GM21447 (cell line): ENCODE data around the gene CHAF1A.

Source experiments
- ATAC-seq: cut with Tn5 transposase; IDR thresholded peaks from one replicate; pipeline ENCODE4 v1.9.1; 2021; ENCODE audit not compliant: unreplicated experiment

CHAF1A gene

DNA sequence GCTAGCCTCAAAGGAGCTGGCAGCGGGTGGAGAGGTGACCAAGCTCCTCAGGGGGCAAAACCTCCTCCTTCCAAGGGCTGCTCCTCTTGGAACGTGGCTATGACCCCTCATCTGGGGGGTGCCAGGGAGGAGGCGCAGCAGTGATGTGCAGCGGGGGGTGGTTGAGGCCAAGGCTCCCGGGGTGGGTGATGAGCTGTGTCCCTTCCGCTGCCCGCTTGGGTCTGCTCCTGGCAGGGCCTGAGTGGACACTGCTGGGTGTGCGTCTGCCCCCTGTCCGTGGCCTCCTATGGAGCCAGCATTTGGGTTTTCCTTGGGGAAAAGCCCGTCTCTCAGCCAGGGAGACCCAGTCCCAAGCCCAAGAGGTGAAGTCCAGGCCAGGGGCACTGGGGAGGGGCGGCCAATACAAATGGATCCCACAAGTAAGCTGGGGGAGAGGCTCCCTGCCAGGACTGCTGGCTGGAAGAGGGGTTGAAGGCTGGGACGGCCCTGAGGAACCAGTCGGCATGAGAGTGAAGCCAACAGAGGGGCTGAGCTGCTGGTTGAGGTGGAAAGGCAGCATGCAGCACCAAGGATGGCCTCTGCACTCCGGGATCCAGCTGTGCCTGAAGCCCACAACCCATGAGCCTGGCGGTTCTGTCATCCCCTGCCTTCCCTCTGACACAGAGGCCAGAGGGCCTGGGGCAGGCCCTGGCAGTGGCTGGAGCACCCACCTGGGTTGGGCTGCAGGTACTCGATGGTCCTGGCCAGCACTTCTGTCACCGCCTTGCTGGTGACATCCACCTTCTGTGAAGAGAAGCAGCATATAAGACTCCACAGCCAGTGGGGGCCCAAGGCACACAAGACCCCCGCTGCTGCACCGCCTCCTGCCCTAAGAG lies 36.4 kb upstream of the CHAF1A start:
- no peak for ATAC-seq

DNA sequence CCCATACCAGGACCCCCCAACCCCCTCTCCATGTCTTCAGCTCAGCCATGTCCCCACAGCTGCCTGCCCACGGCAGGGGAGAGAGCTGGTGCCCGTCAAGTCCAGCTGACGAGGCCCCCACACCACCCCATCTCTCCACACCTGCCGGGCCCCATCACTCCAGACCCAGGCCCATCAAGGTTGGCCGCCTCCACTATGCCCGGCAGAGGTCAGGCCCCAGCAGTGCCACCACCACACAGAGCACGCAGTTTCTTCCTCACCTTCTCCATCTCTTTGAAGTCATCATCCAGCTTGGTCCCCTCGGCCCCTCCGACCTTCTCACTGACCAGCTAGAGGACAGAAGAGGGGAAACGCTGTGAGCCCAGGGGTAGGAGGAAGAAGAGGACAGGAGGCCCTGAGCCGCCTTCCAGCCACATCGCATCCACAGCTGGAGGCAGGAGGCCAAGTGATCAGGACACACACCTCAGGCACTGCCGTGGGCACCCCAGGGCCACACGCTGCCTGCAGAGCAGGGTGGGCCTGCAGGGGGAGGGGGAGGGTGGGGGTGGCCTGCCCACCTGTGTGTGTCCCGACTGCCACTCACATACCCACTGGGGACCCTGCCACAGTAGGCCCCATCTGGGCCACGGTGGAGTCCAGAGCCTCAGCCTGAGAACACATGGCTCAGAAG lies 35.6 kb upstream of the CHAF1A start:
- no peak for ATAC-seq

DNA sequence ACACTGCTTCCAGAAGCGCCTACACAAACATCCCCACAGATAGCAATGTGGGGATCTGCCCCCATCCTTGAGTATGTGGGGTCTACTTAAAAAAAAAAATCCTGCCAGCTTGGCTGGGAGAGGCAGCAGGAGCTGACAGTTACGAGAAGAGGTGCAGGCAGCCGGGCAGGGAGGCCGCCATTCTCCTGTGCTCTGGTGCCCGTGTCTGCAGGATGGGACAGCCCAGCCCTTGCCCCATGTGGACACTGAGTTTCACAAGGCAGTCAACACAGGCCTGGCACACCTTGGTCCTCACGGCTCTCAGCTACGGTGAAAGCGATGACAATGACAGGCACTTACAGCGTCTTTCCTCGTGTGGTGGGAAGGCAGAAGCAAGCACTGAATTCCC lies 35.1 kb upstream of the CHAF1A start:
- ATAC-seq = no peak

DNA sequence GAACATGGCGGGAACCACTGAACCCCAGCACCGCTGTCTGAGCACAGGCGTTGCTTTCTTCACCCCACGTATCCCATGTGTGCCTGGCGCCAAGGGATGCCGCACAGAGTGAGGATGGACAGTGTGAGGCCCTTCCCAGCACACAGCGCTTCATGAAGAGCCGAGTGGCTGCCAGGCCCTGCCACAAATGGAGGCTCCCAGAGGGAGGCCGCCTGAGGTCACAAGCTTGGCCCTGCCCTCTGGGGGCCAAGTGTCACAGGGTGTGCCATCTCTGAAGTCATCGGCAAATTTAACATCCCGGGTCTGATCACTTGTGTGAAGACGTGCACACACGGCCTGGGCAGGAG lies 34.7 kb upstream of the CHAF1A start:
- ATAC-seq = no peak

DNA sequence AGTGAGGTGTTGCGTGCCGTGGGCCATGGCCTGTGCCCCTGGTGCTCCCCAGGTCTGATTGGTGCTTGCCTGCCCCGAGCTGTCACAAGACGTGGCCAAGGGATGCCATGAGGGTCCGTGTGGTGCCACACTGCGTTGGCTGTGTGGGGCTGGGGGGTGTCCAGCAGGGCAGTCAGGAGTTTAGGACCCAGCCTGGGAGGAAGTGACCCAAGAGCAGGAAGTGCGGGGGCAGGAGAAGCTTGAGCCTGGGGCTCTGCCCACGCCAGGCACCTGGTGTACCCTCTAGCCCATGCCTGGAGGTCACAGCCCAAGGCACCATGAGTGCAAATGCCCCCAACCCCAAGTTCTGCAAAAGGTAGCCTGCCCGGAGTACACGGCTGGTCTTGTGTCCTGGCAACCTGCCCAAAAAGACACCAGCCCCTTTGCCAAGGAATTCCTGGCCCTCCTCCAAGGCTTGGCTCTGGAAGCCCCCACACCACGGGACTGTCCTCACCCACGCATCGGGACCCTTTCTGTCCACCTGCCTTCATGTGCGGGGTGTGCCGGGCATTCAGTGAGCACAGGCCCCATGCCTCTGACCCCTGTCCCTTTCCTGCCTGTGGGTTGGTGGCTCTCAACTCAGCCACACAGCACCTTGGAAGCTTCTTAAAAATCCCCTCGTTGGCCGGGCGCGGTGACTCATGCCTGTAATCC lies 34.2 kb upstream of the CHAF1A start:
- no peak for ATAC-seq

DNA sequence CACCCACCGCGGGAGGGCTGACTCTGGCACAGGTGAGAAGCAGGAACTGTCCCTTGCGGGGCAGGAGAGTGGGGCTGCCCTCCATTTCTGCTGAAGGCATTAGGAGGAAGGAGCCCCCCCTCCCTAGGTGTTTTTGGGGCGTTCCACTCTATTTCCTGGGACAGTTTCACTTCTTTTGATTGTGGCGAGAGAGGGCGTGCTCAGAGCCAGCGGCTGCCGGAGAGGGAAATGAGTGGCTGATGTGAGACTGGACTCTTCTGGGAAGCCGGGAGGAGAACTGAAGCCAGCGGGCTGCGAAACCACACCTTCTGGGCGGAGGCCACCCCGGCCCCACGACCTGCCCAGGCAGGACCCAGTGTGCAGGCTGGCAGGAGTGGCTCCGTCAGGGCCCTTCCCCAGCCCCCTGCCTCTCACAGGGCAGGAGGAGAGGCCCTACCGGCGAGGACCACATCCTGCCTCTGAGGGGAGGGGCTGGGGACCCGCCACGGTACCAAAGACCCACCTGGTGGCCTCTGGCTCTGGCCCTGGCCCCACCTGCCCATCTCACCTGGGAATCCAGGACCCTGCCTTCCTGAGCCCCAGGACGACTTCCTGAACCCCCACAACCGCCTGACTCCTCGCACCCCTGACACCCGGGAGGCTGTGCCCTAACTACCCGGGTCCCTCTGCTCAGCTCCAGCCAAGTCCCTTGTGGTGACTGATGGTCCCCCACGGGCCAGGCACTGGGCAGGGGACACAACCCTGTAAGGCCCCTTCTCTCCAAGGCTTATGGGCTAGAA lies 33.1 kb upstream of the CHAF1A start:
- peak; percentile 53 for ATAC-seq

DNA sequence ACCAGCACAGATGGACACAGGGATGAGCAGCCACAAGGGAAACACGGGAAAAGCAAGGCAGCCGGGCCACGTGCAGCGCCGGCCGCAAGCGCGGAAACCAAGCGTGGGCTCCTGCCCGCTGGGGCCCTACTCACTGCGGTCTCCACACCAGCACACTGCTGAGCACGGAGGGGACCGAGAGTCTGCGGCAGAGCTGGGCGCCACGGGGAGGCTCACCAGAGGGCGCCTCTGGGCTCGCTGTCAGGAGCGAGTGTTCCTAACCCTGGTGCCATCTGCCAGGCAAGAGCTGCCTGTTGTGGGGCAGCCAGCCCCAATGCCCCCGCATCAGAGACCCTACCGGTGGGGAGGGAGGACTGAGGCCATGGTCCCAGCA lies 32.6 kb upstream of the CHAF1A start:
- ATAC-seq = peak; percentile 31

DNA sequence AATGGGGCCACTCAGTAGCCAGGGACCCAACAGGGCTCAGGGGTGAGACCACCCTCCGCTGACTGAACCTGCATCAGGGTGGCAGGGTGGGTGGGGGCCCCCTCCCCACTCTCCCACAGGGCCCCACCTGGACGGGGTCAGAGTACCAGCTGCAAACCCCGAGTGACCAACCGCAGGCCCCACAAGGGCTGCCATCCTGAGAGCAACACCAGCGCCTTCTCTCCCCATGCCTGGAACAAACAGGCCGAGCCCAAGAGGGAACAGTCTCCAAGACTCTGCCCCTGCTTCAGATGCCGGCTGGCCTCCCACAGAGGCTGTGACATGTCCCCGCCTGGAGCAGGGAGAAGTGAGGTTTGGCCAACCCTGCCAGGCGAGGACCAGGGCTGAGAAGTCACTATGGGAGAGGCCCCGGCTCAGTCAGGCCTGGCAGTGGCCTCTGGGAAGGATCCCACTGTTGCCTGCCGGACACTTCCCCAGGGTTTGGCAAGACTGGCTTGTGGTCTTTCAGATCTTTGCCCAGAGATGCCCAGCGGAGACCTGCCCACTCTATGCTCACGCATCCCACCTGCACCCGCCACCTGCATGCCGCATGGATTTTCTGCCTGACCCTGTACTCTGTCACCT lies 31.9 kb upstream of the CHAF1A start:
- no peak for ATAC-seq

DNA sequence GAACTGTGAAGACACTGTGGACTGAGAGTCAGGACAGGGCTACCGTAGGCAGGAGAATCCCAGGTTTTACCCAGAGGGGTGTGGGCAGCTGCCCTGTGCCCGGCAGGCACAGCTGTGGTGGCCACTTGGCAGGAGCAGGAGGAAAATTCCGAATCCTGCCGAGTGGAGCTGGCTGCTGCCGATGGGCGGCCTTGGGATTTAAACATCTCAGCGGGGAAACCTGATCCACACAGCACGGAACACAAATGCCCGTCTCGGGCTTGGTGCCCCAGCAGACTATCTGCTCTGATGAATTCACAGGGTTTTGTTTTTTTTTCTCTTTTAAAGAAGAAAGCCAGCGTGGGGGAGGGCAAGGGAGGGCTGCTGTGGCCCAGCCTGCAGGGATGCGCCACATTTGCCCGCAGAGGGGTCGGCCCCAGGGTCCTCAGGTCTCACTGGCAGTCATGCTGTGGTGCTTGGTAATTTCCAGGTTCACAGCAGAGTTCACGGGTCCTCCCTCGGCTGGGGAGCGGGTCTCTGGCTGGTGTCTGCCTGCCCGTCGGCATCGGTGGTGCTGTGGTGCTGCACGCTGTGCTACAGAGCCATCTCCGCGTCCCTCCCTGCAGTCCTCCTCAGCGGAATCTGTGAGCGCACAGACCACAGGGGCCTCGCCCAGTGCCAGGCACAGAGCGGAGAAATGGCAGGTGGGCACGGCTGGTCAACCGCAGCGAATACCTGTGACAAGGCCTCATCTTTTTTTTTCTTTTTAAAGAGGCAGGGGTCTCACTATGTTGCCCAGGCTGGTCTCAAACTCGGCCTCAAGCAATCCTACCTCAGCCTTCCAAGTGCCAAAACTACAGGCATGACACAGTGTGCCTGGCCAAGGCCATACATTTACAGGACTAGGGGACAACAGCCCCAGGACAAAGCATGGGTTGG lies 30.9 kb upstream of the CHAF1A start:
- ATAC-seq = no peak

DNA sequence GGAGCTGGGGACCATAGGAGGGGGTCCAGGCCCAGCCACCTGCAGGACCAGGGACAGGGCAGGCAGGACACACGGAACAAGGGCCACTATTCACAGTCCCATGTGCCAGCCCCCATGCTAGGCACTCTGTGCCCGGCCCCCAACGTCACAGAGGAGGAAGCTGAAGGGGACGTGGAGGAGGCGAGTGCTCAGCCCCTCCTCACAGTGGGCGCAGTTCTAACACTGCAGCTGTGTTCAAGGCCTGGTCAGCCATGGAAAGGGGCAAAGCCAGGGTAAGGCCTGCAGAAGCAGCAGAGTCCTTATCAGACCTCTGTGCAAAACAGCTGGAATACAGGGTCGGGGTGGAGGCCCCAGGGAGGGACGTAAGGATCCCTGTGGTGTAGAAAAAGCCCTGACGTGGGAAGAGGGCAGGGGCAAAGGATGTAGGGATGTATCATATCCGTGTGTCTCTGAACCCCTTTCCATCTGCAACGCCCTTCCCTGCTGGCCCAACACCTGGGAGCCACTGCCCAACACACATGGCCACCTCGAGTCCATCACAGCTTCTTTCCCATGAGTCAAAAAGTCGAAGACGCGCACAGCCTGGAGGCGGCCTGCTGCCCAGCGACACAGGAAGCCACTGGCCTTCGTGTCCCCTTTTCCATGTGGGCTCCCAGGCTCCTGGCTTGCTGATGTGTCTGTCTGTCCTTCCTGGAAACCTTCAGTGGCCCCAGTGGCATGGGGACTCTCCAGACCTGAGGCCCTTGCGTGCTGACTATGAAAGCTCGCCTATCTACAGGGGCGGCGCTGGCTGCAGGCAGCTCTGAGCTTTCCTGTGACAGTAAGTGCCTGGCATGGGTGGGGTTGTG lies 30.1 kb upstream of the CHAF1A start:
- no peak for ATAC-seq

DNA sequence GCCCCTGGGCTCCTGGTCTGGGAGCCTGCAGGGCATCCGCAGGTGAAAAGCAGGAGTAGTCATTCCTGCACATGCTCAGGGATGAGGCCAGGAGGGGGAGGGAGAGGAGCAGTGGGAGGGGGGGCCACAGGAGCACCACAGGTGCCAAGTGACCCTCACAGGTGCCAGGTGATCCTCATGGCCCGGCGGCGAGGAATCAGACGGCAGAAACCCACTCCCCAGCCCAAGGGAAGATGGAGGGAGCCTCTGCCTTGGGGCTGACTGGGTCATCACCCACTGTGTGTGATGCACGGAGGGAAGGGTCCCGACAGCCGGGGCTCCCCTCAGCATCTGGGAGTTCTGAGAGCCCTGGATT lies 29.4 kb upstream of the CHAF1A start:
- ATAC-seq = no peak

DNA sequence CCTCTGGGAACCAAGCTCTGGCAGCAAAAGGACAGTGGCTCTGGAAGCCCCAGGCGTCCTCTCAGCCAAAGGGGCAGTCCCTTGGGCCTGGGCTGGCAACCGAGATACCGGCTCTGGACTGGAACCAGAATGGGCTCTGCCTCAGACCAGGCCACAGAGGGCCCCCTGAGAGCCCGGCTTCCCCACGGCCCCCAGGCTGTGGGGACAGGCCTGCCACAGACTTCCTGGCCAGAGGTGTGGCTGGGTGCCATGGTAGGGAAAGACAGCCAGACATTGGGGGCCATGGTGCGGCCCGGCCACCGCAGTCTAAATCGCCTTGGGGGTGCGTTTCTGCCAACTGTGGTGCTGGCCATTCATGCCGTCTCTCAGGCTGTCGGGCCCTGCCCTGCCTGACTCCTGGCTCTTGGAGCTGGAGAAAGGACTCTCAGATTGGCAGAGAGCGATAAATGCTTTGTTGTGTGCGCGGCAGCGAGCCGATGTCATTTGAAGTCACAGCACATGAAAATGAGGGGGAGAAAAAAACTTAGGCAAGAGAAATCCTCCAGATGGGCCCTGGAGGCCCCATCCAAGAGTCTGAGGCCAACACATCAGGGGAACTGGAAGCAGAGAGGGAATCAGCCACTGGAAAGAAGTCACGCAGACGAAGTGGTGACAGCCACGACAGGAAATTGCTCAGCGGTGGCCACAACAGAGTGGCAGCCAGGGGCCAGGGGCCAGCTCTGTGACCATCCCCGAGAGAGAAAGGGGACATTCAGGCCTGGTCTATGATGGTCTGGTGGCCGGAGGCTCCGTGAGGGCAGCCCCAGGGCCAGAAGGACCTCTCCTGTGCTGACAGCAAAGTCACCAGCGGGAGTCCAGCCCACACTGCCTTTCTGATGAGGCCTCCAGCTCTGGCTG lies 28.6 kb upstream of the CHAF1A start:
- ATAC-seq = no peak

DNA sequence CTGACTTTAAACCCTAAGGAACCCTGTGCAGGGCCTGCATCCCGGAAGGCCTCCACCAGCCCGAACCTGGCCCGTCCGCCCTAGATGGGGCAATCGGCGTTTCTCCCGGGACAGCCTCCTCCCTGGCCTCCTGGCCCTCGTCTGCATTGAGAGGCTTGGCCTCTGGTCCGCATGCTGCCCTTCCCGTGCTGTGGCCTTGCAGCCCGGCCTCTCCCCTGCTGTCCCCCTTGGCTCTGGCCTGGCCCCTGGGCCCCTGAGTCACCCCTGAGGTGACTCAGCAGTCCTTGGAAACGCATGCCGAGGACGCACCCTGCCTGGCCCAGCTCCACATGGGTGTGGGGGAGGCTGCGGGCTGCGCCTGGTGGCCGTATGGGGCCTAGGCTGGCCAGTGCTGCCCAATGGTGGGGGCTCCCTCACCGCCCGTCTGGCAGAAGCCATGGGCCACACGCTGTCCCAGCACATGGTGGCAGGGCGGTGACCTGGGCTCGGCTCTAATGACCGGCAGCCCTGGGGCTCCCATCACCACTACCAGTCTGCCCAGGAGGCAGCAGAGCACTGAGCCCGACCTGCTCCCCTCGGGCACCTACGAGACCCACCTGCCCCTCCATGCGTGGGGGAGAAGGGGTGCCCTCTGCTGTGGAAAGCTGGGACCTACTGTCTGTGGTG lies 27.8 kb upstream of the CHAF1A start:
- ATAC-seq = no peak

DNA sequence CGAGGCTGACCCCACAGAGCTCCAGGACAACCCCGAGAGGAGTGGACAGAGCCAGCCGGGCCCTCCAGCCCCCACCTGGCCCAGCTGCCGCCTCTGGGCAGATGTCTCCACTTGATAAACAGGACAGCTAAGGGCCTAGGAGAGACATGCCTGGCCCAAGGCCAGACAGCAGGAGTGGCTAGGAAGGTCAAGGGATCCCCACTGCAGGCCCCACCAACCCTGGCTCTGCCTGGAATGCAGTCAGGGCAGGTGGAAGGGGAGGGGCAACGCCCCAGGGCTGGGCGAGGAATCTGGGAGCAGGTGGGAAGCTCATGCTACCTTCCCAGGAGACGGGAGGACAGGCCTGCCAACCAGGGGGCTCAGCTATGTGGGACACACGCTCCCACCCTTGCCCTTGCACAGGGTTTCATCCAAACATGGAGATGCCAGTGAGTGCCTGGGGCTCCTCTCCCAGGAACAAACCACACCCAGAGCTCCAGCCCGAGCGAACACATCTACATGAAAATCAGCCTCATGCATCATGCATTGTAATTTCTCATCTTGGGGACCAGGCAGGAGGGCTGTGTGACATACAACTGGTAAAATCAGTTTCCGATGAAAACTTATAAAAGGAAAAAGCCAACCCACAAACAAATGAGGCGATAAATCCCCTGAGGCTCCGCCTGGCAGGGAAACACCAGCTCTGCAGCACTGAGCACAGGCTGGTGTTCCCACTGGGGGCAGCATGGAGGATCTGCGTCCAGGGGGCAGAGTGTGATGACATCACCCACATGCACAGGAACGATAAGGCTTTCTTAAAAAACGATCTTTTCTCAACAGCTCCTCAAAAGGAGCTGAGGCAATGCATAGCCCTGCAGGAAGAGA lies 27.0 kb upstream of the CHAF1A start:
- no peak for ATAC-seq

DNA sequence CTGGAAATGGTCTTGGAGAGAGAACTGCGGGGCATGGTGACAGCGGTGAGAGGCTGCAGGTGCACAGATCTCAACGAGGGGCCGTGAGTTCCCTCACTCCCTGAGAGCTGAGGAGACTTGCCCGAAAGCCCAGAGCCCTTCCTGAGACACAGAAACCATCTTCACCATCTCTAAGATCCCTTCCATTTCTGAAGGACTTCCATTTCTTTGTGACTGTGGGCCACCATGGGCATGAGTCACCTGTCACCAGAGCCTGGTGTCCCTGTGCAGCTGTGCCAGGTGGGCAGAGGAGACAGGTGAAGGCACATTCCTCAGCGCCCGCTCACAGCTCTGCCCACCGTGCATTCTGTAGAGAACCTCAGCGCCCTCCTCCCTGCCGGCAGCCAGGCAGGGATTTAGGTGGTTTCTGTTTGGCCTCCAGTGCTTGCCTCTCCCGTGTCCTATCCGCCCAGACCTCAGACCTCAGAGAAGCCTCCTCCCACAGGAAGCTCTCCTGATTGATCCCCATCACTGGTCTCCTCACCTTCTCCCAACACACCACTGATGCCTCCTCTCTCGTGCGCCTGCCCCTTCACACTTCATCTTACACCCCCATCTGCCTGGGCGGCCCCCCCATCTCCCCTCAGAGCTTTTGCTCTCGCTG lies 26.3 kb upstream of the CHAF1A start:
- ATAC-seq = no peak

DNA sequence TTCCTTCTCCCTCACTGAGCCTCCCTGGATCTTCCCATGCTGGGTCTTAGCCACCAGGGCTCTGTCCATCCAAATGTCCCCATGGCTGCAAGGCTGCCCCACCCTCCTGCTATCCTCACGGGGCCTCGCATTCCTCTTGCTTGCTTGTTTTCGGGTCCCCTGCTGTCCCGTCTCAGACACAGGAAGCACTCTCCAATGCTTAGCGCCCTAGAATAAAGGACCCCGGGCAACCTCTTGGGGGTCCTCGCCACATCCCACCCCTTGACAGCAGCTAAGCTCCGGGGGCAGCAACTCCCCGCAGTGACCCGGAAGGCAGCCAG lies 25.8 kb upstream of the CHAF1A start:
- no peak for ATAC-seq
